ENCODE results near the gene ACSBG1. TPM values are rescaled to one million over a fixed set of nuclear protein-coding genes. Genes with fewer than 3 reads are reported as not detected.

Gene ACSBG1
- total RNA-seq, 5 donors from 2014 or later (not counting 1 experiment from before 2014, with no cell fraction given): not detected

- Histone ChIP-seq H3K4me3 (ENCODE audit: control insufficient read depth in 1 of 2, extremely low read depth in 1 of 2, low read length in 1 of 2) (no peak overlapping the region), H3K9me3 (no peaks in the 10 kb centered on the region), H3K27me3 (replicated peaks in 1 of 2; ENCODE audit: control insufficient read depth in 2 of 2, extremely low read depth in 1 of 2, insufficient read depth in 2 of 2, low read length in 1 of 2) (peaks cover 0 to 2% of the 10 kb centered on the region in 2 experiments), H3K27ac (ENCODE audit: low read length) (no peak overlapping the region), H3K4me1 (ENCODE audit: control insufficient read depth in 1 of 2, extremely low read depth in 1 of 2, insufficient read depth in 2 of 2, low read length in 2 of 2) (no peaks in the 10 kb centered on the region), H3K36me3 (ENCODE audit: control insufficient read depth in 2 of 2, extremely low read depth in 1 of 2, insufficient read depth in 1 of 2, low read length in 1 of 2) (no peaks in the 10 kb centered on the region)
- DNase-seq: no peak
- H3K9me3 Mint-ChIP-seq: no peaks in the 10 kb centered on the region
- WGBS (ENCODE audit: insufficient coverage): 86% methylated on average over 1 of the region's 5 CpGs
- no peaks in the 10 kb centered on the region for H3K27me3 Mint-ChIP-seq
- no peak overlapping the region for H3K4me3 Mint-ChIP-seq
- H3K27ac Mint-ChIP-seq: no peak overlapping the region
- H3K4me1 Mint-ChIP-seq: no peaks in the 10 kb centered on the region
- no peak for ATAC-seq (replicated peaks in 1 of 4)
- no peaks in the 10 kb centered on the region for H3K36me3 Mint-ChIP-seq
- CTCF ChIA-PET: no interaction called here
- POLR2A ChIA-PET: no interaction called here
These were observed 94.8 kb downstream of the ACSBG1 start for GRCh38 chr15:78139578-78139977.

- Histone ChIP-seq H3K27me3 (replicated peaks in 1 of 2; ENCODE audit: control insufficient read depth in 2 of 2, extremely low read depth in 1 of 2, insufficient read depth in 2 of 2, low read length in 1 of 2) (no peaks in the 10 kb centered on the region), H3K9me3 (no peaks in the 10 kb centered on the region), H3K36me3 (ENCODE audit: control insufficient read depth in 2 of 2, extremely low read depth in 1 of 2, insufficient read depth in 1 of 2, low read length in 1 of 2) (no peaks in the 10 kb centered on the region), H3K4me1 (ENCODE audit: control insufficient read depth in 1 of 2, extremely low read depth in 1 of 2, insufficient read depth in 2 of 2, low read length in 2 of 2) (peaks cover 5 to 24% of the 10 kb centered on the region in 2 experiments), H3K4me3 (ENCODE audit: control insufficient read depth in 1 of 2, extremely low read depth in 1 of 2, low read length in 1 of 2) (no peak overlapping the region), H3K27ac (ENCODE audit: low read length) (no peak overlapping the region)
- ATAC-seq (replicated peaks in 1 of 4) (no peak), DNase-seq (no peak)
- CTCF ChIA-PET: no interaction called here
- no peaks in the 10 kb centered on the region for H3K36me3 Mint-ChIP-seq
- no peaks in the 10 kb centered on the region for H3K27me3 Mint-ChIP-seq
- POLR2A ChIA-PET: no interaction called here
- no peaks in the 10 kb centered on the region for H3K9me3 Mint-ChIP-seq
- H3K4me3 Mint-ChIP-seq: no peak overlapping the region
- H3K4me1 Mint-ChIP-seq: peaks cover 16 to 27% (median 23%) of the 10 kb centered on the region in 3 donors
- no CpG with 5 or more reads among the region's 2 CpGs for WGBS (ENCODE audit: insufficient coverage)
- no peak overlapping the region for H3K27ac Mint-ChIP-seq
These were observed 100.6 kb downstream of the ACSBG1 start for GRCh38 chr15:78133801-78134200.

- no peaks in the 10 kb centered on the region for H3K9me3 Mint-ChIP-seq
- peak; percentile 41 to 86 (median 67) for DNase-seq
- peak within 1 kb of the TSS; percentile 78 to 82 (median 80) for H3K4me3 Mint-ChIP-seq
- no peaks in the 10 kb centered on the region for H3K36me3 Mint-ChIP-seq
- Histone ChIP-seq H3K27ac (ENCODE audit: low read length) (peak within 1 kb of the TSS; percentile 81), H3K4me3 (ENCODE audit: control insufficient read depth in 1 of 2, extremely low read depth in 1 of 2, low read length in 1 of 2) (peak within 1 kb of the TSS; percentile 68 to 73), H3K27me3 (replicated peaks in 1 of 2; ENCODE audit: control insufficient read depth in 2 of 2, extremely low read depth in 1 of 2, insufficient read depth in 2 of 2, low read length in 1 of 2) (no peaks in the 10 kb centered on the region), H3K36me3 (ENCODE audit: control insufficient read depth in 2 of 2, extremely low read depth in 1 of 2, insufficient read depth in 1 of 2, low read length in 1 of 2) (no peaks in the 10 kb centered on the region), H3K4me1 (ENCODE audit: control insufficient read depth in 1 of 2, extremely low read depth in 1 of 2, insufficient read depth in 2 of 2, low read length in 2 of 2) (peaks cover 5 to 24% of the 10 kb centered on the region in 2 experiments), H3K9me3 (no peaks in the 10 kb centered on the region)
- no peaks in the 10 kb centered on the region for H3K27me3 Mint-ChIP-seq
- peak within 1 kb of the TSS; percentile 82 to 93 for H3K27ac Mint-ChIP-seq
- POLR2A ChIA-PET: no interaction called here
- H3K4me1 Mint-ChIP-seq: peaks cover 16 to 30% (median 23%) of the 10 kb centered on the region in 3 donors
- ATAC-seq (replicated peaks in 1 of 4): peak; percentile 82 to 89 (median 86)
- under 1% methylated on average over 79 of the region's 79 CpGs for WGBS (ENCODE audit: insufficient coverage)
- CTCF ChIA-PET: interaction anchor here (0.7 to 2.3 kb wide), 9 partner anchors 10 to 68 kb away, joined by 3 to 15 read pairs (median 4); partner anchors contain the start of gene IDH3A (in 1 of the 2)
These were observed 102.9 kb downstream of the ACSBG1 start, which contains the start of gene CIB2 for GRCh38 chr15:78131295-78132061. Gene CIB2, minus strand, starts transcription at chr15:78131445. Its CDS starts 230 bp downstream, at chr15:78131215.

- peak overlapping the region; percentile 78 to 80 (median 78) for H3K4me3 Mint-ChIP-seq
- no peaks in the 10 kb centered on the region for H3K9me3 Mint-ChIP-seq
- H3K4me1 ChIP-seq (ENCODE audit: control insufficient read depth in 1 of 2, extremely low read depth in 1 of 2, insufficient read depth in 2 of 2, low read length in 2 of 2): peaks cover 5 to 24% of the 10 kb centered on the region in 2 experiments
- H3K27me3 Mint-ChIP-seq: no peaks in the 10 kb centered on the region
- DNase-seq (peak in 15 of 35 experiments; percentile 20 to 51 (median 28)), ATAC-seq (replicated peaks in 1 of 4) (peak; percentile 54 to 67 (median 62))
- H3K4me3 ChIP-seq (ENCODE audit: control insufficient read depth in 1 of 2, extremely low read depth in 1 of 2, low read length in 1 of 2): no peak overlapping the region
- WGBS (ENCODE audit: insufficient coverage): 34% methylated on average over 47 of the region's 51 CpGs
- H3K27me3 ChIP-seq (replicated peaks in 1 of 2; ENCODE audit: control insufficient read depth in 2 of 2, extremely low read depth in 1 of 2, insufficient read depth in 2 of 2, low read length in 1 of 2): no peaks in the 10 kb centered on the region
- CTCF ChIA-PET: interaction anchor here (0.7 to 2.3 kb wide), 10 partner anchors 11 to 169 kb away, joined by 3 to 15 read pairs (median 4); partner anchors contain the start of genes IDH3A (in 1 of the 2) and SKIC8 (in 1 of the 2)
- no peak overlapping the region for H3K27ac ChIP-seq (ENCODE audit: low read length)
- H3K4me1 Mint-ChIP-seq: peaks cover 16 to 30% (median 23%) of the 10 kb centered on the region in 3 donors
- H3K36me3 Mint-ChIP-seq: no peaks in the 10 kb centered on the region
- no peaks in the 10 kb centered on the region for H3K9me3 ChIP-seq
- no peaks in the 10 kb centered on the region for H3K36me3 ChIP-seq (ENCODE audit: control insufficient read depth in 2 of 2, extremely low read depth in 1 of 2, insufficient read depth in 1 of 2, low read length in 1 of 2)
- POLR2A ChIA-PET: interaction anchor here in 1 of 2 donors (0.5 kb wide), 1 partner anchor 12 kb away, joined by 3 read pairs; no protein-coding TSS in a partner anchor
- H3K27ac Mint-ChIP-seq: peak overlapping the region; percentile 82 to 93
These were observed 103.7 kb downstream of the ACSBG1 start for GRCh38 chr15:78130466-78131294.

GRCh38 chr15:78129751-78130287 is 104.5 kb downstream of the ACSBG1 start:
- Mint-ChIP-seq H3K4me3 (peak overlapping the region; percentile 78 to 80 (median 78)), H3K27ac (peak overlapping the region; percentile 82 to 93), H3K36me3 (no peaks in the 10 kb centered on the region), H3K9me3 (no peaks in the 10 kb centered on the region), H3K27me3 (no peaks in the 10 kb centered on the region), H3K4me1 (peaks cover 16 to 30% (median 23%) of the 10 kb centered on the region in 3 donors)
- H3K27ac ChIP-seq (ENCODE audit: low read length): peak overlapping the region; percentile 12
- POLR2A ChIA-PET: no interaction called here
- DNase-seq: peak in 2 of 35 experiments; percentile 21 to 39
- no peaks in the 10 kb centered on the region for H3K36me3 ChIP-seq (ENCODE audit: control insufficient read depth in 2 of 2, extremely low read depth in 1 of 2, insufficient read depth in 1 of 2, low read length in 1 of 2)
- H3K27me3 ChIP-seq (replicated peaks in 1 of 2; ENCODE audit: control insufficient read depth in 2 of 2, extremely low read depth in 1 of 2, insufficient read depth in 2 of 2, low read length in 1 of 2): no peaks in the 10 kb centered on the region
- H3K4me3 ChIP-seq (ENCODE audit: control insufficient read depth in 1 of 2, extremely low read depth in 1 of 2, low read length in 1 of 2): no peak overlapping the region
- WGBS (ENCODE audit: insufficient coverage): 100% methylated on average over 1 of the region's 5 CpGs
- peaks cover 5 to 24% of the 10 kb centered on the region in 2 experiments for H3K4me1 ChIP-seq (ENCODE audit: control insufficient read depth in 1 of 2, extremely low read depth in 1 of 2, insufficient read depth in 2 of 2, low read length in 2 of 2)
- CTCF ChIA-PET: interaction anchor here (1.4 to 2.3 kb wide), 2 partner anchors 66 kb away, joined by 4 to 15 read pairs; no protein-coding TSS in a partner anchor
- H3K9me3 ChIP-seq: no peaks in the 10 kb centered on the region
- peak in 1 of 4 experiments; percentile 25 for ATAC-seq (replicated peaks in 1 of 4)
